ENCODE measurements around the gene RAB36. TPM values are rescaled to one million over a fixed set of nuclear protein-coding genes. Genes with fewer than 3 reads are reported as not detected.

Gene RAB36
- total and polyA plus RNA-seq, 2 donors (not counting 1 experiment from before 2014, with no cell fraction given), result 1.1 to 3.3 TPM

- H3K9me3 ChIP-seq (ENCODE audit: control extremely low read depth in 1 of 3, control insufficient read depth in 2 of 3, insufficient read depth in 1 of 3, low read length in 2 of 3), result no peaks in the 10 kb centered on the region
- DNase-seq, result no peak
- no peak overlapping the region for H3K9ac ChIP-seq (ENCODE audit: low read length)
- Mint-ChIP-seq H3K27me3 (no peaks in the 10 kb centered on the region), H3K9me3 (ENCODE audit: insufficient read depth) (no peaks in the 10 kb centered on the region), H3K27ac (no peak overlapping the region), H3K4me3 (no peak overlapping the region), H3K4me1 (peaks cover 3% of the 10 kb centered on the region)
- H3K4me2 ChIP-seq (replicated peaks; ENCODE audit: low read depth, low read length, poor library complexity, severe bottlenecking), result no peak overlapping the region
- intact Hi-C loops (cut with micrococcal nuclease), result no loop called here
- H3K4me1 ChIP-seq (ENCODE audit: control insufficient read depth in 2 of 2, insufficient read depth in 2 of 2, low read length in 2 of 2), result no peaks in the 10 kb centered on the region
- WGBS (ENCODE audit: insufficient coverage), result 100% methylated on average over 2 of the region's 5 CpGs
- H3K36me3 ChIP-seq (replicated peaks in 1 of 2; ENCODE audit: control extremely low read depth in 1 of 2, control insufficient read depth in 1 of 2, extremely low read depth in 1 of 2, insufficient read depth in 2 of 2, low read length in 1 of 2), result no peaks in the 10 kb centered on the region
- no peaks in the 10 kb centered on the region for H4K20me1 ChIP-seq (ENCODE audit: control insufficient read depth, insufficient read depth, low read length, poor library complexity, severe bottlenecking)
- POLR2A ChIA-PET, result no interaction called here
- no peak for TF ChIP-seq EZH2 (IDR thresholded peaks at IDR 0.05; ENCODE audit: borderline replicate concordance, insufficient read depth, low read depth, low read length, poor library complexity, severe bottlenecking)
- no peak for ATAC-seq (ENCODE audit: low read depth)
- no peak overlapping the region for H3K27ac ChIP-seq (ENCODE audit: low read length in 2 of 2)
- no peak overlapping the region for H3K4me3 ChIP-seq (ENCODE audit: control extremely low read depth in 1 of 5, extremely low read depth in 1 of 5, insufficient read depth in 1 of 5, low read depth in 2 of 5, low read length in 4 of 5)
- no peaks in the 10 kb centered on the region for H3K27me3 ChIP-seq (replicated peaks in 1 of 4; ENCODE audit: control extremely low read depth in 1 of 4, control insufficient read depth in 3 of 4, insufficient read depth in 4 of 4, low read length in 3 of 4)
- H3K79me2 ChIP-seq (ENCODE audit: control insufficient read depth, insufficient read depth, low read length), result no peaks in the 10 kb centered on the region
- H2AFZ ChIP-seq (ENCODE audit: insufficient read depth, low read depth, low read length, poor library complexity, severe bottlenecking), result no peak overlapping the region
- CTCF ChIA-PET, result interaction anchor here (1.1 to 2.0 kb wide), 2 partner anchors 145 to 177 kb away, joined by 3 to 6 read pairs; no protein-coding TSS in a partner anchor
Observed at GRCh38 chr22:23105304-23105703, 40.0 kb upstream of the RAB36 start.

- no peaks in the 10 kb centered on the region for H3K36me3 ChIP-seq (replicated peaks in 1 of 2; ENCODE audit: control extremely low read depth in 1 of 2, control insufficient read depth in 1 of 2, extremely low read depth in 1 of 2, insufficient read depth in 2 of 2, low read length in 1 of 2)
- no peak overlapping the region for H2AFZ ChIP-seq (ENCODE audit: insufficient read depth, low read depth, low read length, poor library complexity, severe bottlenecking)
- H3K4me3 Mint-ChIP-seq, result no peak overlapping the region
- no peaks in the 10 kb centered on the region for H3K27me3 Mint-ChIP-seq
- no peak overlapping the region for H3K27ac ChIP-seq (ENCODE audit: low read length in 2 of 2)
- no peaks in the 10 kb centered on the region for H3K27me3 ChIP-seq (replicated peaks in 1 of 4; ENCODE audit: control extremely low read depth in 1 of 4, control insufficient read depth in 3 of 4, insufficient read depth in 4 of 4, low read length in 3 of 4)
- DNase-seq (no peak), ATAC-seq (ENCODE audit: low read depth) (no peak)
- WGBS (ENCODE audit: insufficient coverage), result 97% methylated on average over 3 of the region's 5 CpGs
- intact Hi-C loops (cut with micrococcal nuclease), result no loop called here
- no peak overlapping the region for H3K4me3 ChIP-seq (ENCODE audit: control extremely low read depth in 1 of 5, extremely low read depth in 1 of 5, insufficient read depth in 1 of 5, low read depth in 2 of 5, low read length in 4 of 5)
- H3K4me1 Mint-ChIP-seq, result peaks cover 3% of the 10 kb centered on the region
- H3K9me3 ChIP-seq (ENCODE audit: control extremely low read depth in 1 of 3, control insufficient read depth in 2 of 3, insufficient read depth in 1 of 3, low read length in 2 of 3), result no peaks in the 10 kb centered on the region
- no peak overlapping the region for H3K27ac Mint-ChIP-seq
- H3K9me3 Mint-ChIP-seq (ENCODE audit: insufficient read depth), result no peaks in the 10 kb centered on the region
- ChIA-PET CTCF (interaction anchor here (2.0 kb wide), 1 partner anchor 146 kb away, joined by 6 read pairs; no protein-coding TSS in a partner anchor), POLR2A (no interaction called here)
- no peak for TF ChIP-seq EZH2 (IDR thresholded peaks at IDR 0.05; ENCODE audit: borderline replicate concordance, insufficient read depth, low read depth, low read length, poor library complexity, severe bottlenecking)
- no peak for TF ChIP-seq CTCF (IDR thresholded peaks at IDR 0.05)
- no peak overlapping the region for H3K9ac ChIP-seq (ENCODE audit: low read length)
- no peaks in the 10 kb centered on the region for H3K79me2 ChIP-seq (ENCODE audit: control insufficient read depth, insufficient read depth, low read length)
- H3K4me1 ChIP-seq (ENCODE audit: control insufficient read depth in 2 of 2, insufficient read depth in 2 of 2, low read length in 2 of 2), result no peaks in the 10 kb centered on the region
- no peaks in the 10 kb centered on the region for H4K20me1 ChIP-seq (ENCODE audit: control insufficient read depth, insufficient read depth, low read length, poor library complexity, severe bottlenecking)
- no peak overlapping the region for H3K4me2 ChIP-seq (replicated peaks; ENCODE audit: low read depth, low read length, poor library complexity, severe bottlenecking)
Observed at GRCh38 chr22:23105919-23106318, 39.4 kb upstream of the RAB36 start.

Data from B cell (primary cell).